H9 (cell line): ENCODE data around the gene KIAA1671. TPM values are rescaled to one million over a fixed set of nuclear protein-coding genes. Genes with fewer than 3 reads are reported as not detected.
A peak's percentile ranks its signal among the peaks of the same experiment; 100 is the strongest.

Experiments used
- DNase-seq: peaks from one replicate; pipeline ENCODE4 v3.0.0-alpha.2; 2017
- H2AFZ ChIP-seq: one replicate; pipeline ENCODE4 v1.6.1; 2013; ENCODE audit warnings: mild to moderate bottlenecking, low read length, control low read depth, moderate library complexity
- H2AK5ac ChIP-seq: 2 replicates; pipeline ENCODE4 v1.6.1; 2013; ENCODE audit warnings: low read length, control low read depth, mixed read lengths; ENCODE audit not compliant: insufficient read length
- H2BK120ac ChIP-seq: one replicate; pipeline ENCODE4 v1.6.1; 2013; ENCODE audit warnings: low read depth, mild to moderate bottlenecking, low read length, control low read depth, inconsistent platforms; ENCODE audit not compliant: poor library complexity, severe bottlenecking
- H2BK12ac ChIP-seq: 2 replicates; pipeline ENCODE4 v1.6.1; 2013; ENCODE audit warnings: low read length, control low read depth, mixed read lengths, low read depth; ENCODE audit not compliant: insufficient read length
- H2BK15ac ChIP-seq: 2 replicates; pipeline ENCODE4 v1.6.1; 2013; ENCODE audit warnings: low read depth, low read length, control low read depth
- H2BK20ac ChIP-seq: one replicate; pipeline ENCODE4 v1.6.1; 2013; ENCODE audit warnings: low read depth, mild to moderate bottlenecking, low read length, control low read depth, inconsistent platforms; ENCODE audit not compliant: poor library complexity, severe bottlenecking
- H2BK5ac ChIP-seq: 2 replicates; pipeline ENCODE4 v1.6.1; 2013; ENCODE audit warnings: low read length, control low read depth, mixed read lengths; ENCODE audit not compliant: insufficient read length
- H3K14ac ChIP-seq: 2 replicates; pipeline ENCODE4 v1.6.1; 2013; ENCODE audit warnings: low read length, control low read depth; ENCODE audit not compliant: insufficient read depth
- H3K18ac ChIP-seq: 2 replicates; pipeline ENCODE4 v1.6.1; 2013; ENCODE audit warnings: low read depth, mild to moderate bottlenecking, mixed read lengths, low read length, control low read depth; ENCODE audit not compliant: insufficient read length
- H3K23ac ChIP-seq: 2 replicates; pipeline ENCODE4 v1.6.1; 2013; ENCODE audit warnings: low read length, control low read depth, mixed read lengths, low read depth; ENCODE audit not compliant: insufficient read length
- H3K23me2 ChIP-seq: 2 replicates; pipeline ENCODE4 v1.6.1; 2013; ENCODE audit warnings: low read depth, mild to moderate bottlenecking, mixed read lengths, low read length, control low read depth; ENCODE audit not compliant: insufficient read length, poor library complexity, severe bottlenecking
- H3K27ac ChIP-seq: 2 replicates; pipeline ENCODE4 v1.5.1; 2013; ENCODE audit warnings: low read length, control low read depth, mixed read lengths, low read depth; ENCODE audit not compliant: insufficient read length
- H3K27me3 ChIP-seq: 2 replicates; pipeline ENCODE4 v1.6.1; 2013; ENCODE audit warnings: low read length, control low read depth, inconsistent platforms; ENCODE audit not compliant: insufficient read depth
- H3K4ac ChIP-seq: 2 replicates; pipeline ENCODE4 v1.6.1; 2013; ENCODE audit warnings: low read depth, mild to moderate bottlenecking, control low read depth, inconsistent platforms, low read length, moderate library complexity
- H3K4me1 ChIP-seq: 2 replicates; pipeline ENCODE4 v1.6.1; 2013; ENCODE audit warnings: low read length, control low read depth, inconsistent platforms; ENCODE audit not compliant: insufficient read depth
- H3K4me2 ChIP-seq: 2 replicates; pipeline ENCODE4 v1.6.1; 2013; ENCODE audit warnings: low read length, control low read depth, mixed read lengths; ENCODE audit not compliant: insufficient read length, insufficient read depth
- H3K56ac ChIP-seq: 2 replicates; pipeline ENCODE4 v1.6.1; 2013; ENCODE audit warnings: low read depth, mild to moderate bottlenecking, mixed read lengths, low read length, control low read depth; ENCODE audit not compliant: insufficient read length
- H3K79me1 ChIP-seq: 2 replicates; pipeline ENCODE4 v1.6.1; 2013; ENCODE audit warnings: low read depth, mild to moderate bottlenecking, moderate library complexity, low read length, control low read depth, inconsistent platforms; ENCODE audit not compliant: insufficient read depth, poor library complexity, severe bottlenecking
- H3K79me2 ChIP-seq: 2 replicates; pipeline ENCODE4 v1.6.1; 2013; ENCODE audit warnings: low read length, control low read depth, inconsistent platforms; ENCODE audit not compliant: insufficient read depth
- H3K9ac ChIP-seq: 2 replicates; pipeline ENCODE4 v1.6.1; 2013; ENCODE audit warnings: low read length, control low read depth, mixed read lengths; ENCODE audit not compliant: insufficient read length; ENCODE audit errors: extremely low read depth
- H3K9me3 ChIP-seq: one replicate; pipeline ENCODE4 v1.6.1; 2013; ENCODE audit warnings: low read depth, low read length, inconsistent platforms; ENCODE audit not compliant: control insufficient read depth
- H3T11ph ChIP-seq: one replicate; pipeline ENCODE4 v1.6.1; 2013; ENCODE audit warnings: mild to moderate bottlenecking, low read length, control low read depth, inconsistent platforms
- H4K20me1 ChIP-seq: one replicate; pipeline ENCODE4 v1.6.1; 2013; ENCODE audit not compliant: control insufficient read depth, insufficient read length, insufficient read depth
- H4K5ac ChIP-seq: 2 replicates; pipeline ENCODE4 v1.6.1; 2013; ENCODE audit warnings: low read depth, mild to moderate bottlenecking, mixed read lengths, low read length, control low read depth; ENCODE audit not compliant: insufficient read length
- H4K8ac ChIP-seq: replicated peaks from 2 replicates; pipeline ENCODE4 v1.6.1; 2013; ENCODE audit warnings: low read length, control low read depth, mixed read lengths, low read depth; ENCODE audit not compliant: insufficient read length
- H4K91ac ChIP-seq: 2 replicates; pipeline ENCODE4 v1.6.1; 2013; ENCODE audit warnings: low read depth, mild to moderate bottlenecking, moderate library complexity, mixed read lengths, low read length, control low read depth; ENCODE audit not compliant: insufficient read length
- H3K27ac Mint-ChIP-seq, 3 experiments: 2 replicates in 2 of 3; 3 replicates in 1 of 3; pipeline ENCODE4 v1.8.0; 2020 to 2021; ENCODE audit warnings: mixed read lengths in 3 of 3, mild to moderate bottlenecking in 1 of 3, moderate library complexity in 1 of 3
- H3K27me3 Mint-ChIP-seq: 2 replicates; pipeline ENCODE4 v1.8.0; 2021; ENCODE audit warnings: low read depth, mild to moderate bottlenecking, moderate library complexity, mixed read lengths
- H3K36me3 Mint-ChIP-seq, 3 experiments: 2 replicates in 2 of 3; 3 replicates in 1 of 3; pipeline ENCODE4 v1.8.0; 2020 to 2021; ENCODE audit warnings: low read depth in 3 of 3, mixed read lengths in 3 of 3; ENCODE audit not compliant: insufficient read depth in 1 of 3
- H3K4me1 Mint-ChIP-seq, 2 experiments: 2 replicates each; pipeline ENCODE4 v1.8.0; 2020; ENCODE audit warnings: mixed read lengths in 2 of 2
- H3K4me3 Mint-ChIP-seq, 2 experiments: 2 replicates in 1 of 2; 3 replicates in 1 of 2; pipeline ENCODE4 v1.8.0; 2020 to 2021; ENCODE audit warnings: mild to moderate bottlenecking in 2 of 2, mixed read lengths in 2 of 2, moderate library complexity in 1 of 2
- H3K9me3 Mint-ChIP-seq, 2 experiments: 2 replicates in 1 of 2; 3 replicates in 1 of 2; pipeline ENCODE4 v1.8.0; 2020; ENCODE audit warnings: mild to moderate bottlenecking in 2 of 2, mixed read lengths in 2 of 2, moderate library complexity in 1 of 2
- WGBS: extraction: QIAGEN DNeasy Blood & Tissue Kit; methylation state at CpG from one replicate; pipeline ENCODE4 v1.1.7; 2013; ENCODE audit warnings: missing lambda C conversion rate, low lambda C conversion rate, mixed read lengths; ENCODE audit not compliant: insufficient read length; ENCODE audit errors: extremely low coverage; 5-methylcytosine and 5-hydroxymethylcytosine counted together
- total RNA-seq: library from RNA; stranded (reverse); gene quantifications from 2 replicates; pipeline ENCODE4 v1.2.1, GENCODE V29; 2021
- TF ChIP-seq, protein P1 (sequence below): fragments of 200-600 bp; sonication (generic); conservative IDR thresholded peaks from 3 replicates; pipeline ENCODE4 v1.8.0; 2021; ENCODE audit warnings: antibody characterized with exemption, mild to moderate bottlenecking

KIAA1671 gene
- total RNA-seq, 1 experiment from 2014 or later: 22.6 TPM

DNA sequence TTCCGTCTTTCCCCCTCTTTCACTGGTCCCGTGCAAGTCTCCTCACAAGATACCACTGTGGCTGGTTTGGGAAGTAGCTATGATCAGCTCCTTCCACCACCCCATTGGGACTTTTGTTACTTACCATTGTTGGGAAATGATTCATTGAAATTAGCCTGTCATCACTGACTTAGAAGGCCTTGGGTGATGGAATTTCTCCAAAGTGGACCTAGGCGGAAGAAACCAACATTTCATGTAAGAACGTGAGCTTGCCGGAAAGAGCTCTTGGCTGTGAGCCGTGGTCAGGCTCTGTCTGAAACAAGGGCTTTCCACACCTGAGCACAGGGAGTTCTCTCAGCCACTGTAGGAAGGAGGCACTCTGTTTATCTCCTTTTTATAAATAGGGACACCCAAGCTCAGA lies 223.7 kb downstream of the KIAA1671 start:
- no peak overlapping the region for H4K91ac ChIP-seq
- no peak for DNase-seq
- H3K56ac ChIP-seq: no peak overlapping the region
- Mint-ChIP-seq H3K27ac (peak overlapping the region in 1 of 3 experiments; percentile 15; a peak in 2 of 7 replicates), H3K27me3 (no peaks in the 10 kb centered on the region), H3K4me3 (no peak overlapping the region), H3K36me3 (peaks cover 10 to 23% (median 13%) of the 10 kb centered on the region in 3 experiments), H3K9me3 (peaks cover 0 to 2% of the 10 kb centered on the region in 2 experiments; a peak in 1 of 5 replicates), H3K4me1 (peaks cover 9% of the 10 kb centered on the region in 2 experiments)
- H3K4ac ChIP-seq: no peak overlapping the region
- H2BK20ac ChIP-seq: no peak overlapping the region
- no peaks in the 10 kb centered on the region for H3K79me1 ChIP-seq
- no peak overlapping the region for H2AFZ ChIP-seq
- WGBS: no CpG with 5 or more reads among the region's 6 CpGs
- H3K9ac ChIP-seq: no peak overlapping the region
- no peaks in the 10 kb centered on the region for H4K20me1 ChIP-seq
- H3K14ac ChIP-seq: no peak overlapping the region
- no peak overlapping the region for H4K5ac ChIP-seq
- H3K4me1 ChIP-seq: no peaks in the 10 kb centered on the region
- no peak overlapping the region for H3K4me2 ChIP-seq
- H3K79me2 ChIP-seq: no peaks in the 10 kb centered on the region
- TF ChIP-seq, protein P1, sequence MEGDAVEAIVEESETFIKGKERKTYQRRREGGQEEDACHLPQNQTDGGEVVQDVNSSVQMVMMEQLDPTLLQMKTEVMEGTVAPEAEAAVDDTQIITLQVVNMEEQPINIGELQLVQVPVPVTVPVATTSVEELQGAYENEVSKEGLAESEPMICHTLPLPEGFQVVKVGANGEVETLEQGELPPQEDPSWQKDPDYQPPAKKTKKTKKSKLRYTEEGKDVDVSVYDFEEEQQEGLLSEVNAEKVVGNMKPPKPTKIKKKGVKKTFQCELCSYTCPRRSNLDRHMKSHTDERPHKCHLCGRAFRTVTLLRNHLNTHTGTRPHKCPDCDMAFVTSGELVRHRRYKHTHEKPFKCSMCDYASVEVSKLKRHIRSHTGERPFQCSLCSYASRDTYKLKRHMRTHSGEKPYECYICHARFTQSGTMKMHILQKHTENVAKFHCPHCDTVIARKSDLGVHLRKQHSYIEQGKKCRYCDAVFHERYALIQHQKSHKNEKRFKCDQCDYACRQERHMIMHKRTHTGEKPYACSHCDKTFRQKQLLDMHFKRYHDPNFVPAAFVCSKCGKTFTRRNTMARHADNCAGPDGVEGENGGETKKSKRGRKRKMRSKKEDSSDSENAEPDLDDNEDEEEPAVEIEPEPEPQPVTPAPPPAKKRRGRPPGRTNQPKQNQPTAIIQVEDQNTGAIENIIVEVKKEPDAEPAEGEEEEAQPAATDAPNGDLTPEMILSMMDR: no peak
- no peak overlapping the region for H4K8ac ChIP-seq
- no peak overlapping the region for H3K18ac ChIP-seq
- no peaks in the 10 kb centered on the region for H3K9me3 ChIP-seq
- no peak overlapping the region for H3K23ac ChIP-seq
- no peak overlapping the region for H2BK12ac ChIP-seq
- H3K27ac ChIP-seq: no peak overlapping the region
- no peak overlapping the region for H2BK5ac ChIP-seq
- no peak overlapping the region for H2BK120ac ChIP-seq
- no peak overlapping the region for H2AK5ac ChIP-seq
- no peaks in the 10 kb centered on the region; the same call in 1 of the 2 replicates for H3K27me3 ChIP-seq
- H3T11ph ChIP-seq: no peak overlapping the region
- no peaks in the 10 kb centered on the region for H3K23me2 ChIP-seq
- H2BK15ac ChIP-seq: no peak overlapping the region
